Left cardiac atrium (tissue), 4 donors: ENCODE results near the gene HOXD4. TPM values are rescaled to one million over a fixed set of nuclear protein-coding genes. Genes with fewer than 3 reads are reported as not detected.

Experiments
- ATAC-seq, 2 donors: fragments of 200-7000 bp; cut with Tn5 transposase; one replicate each; pipeline ENCODE4 v1.9.1; 2020; ENCODE audit warnings: mild to moderate bottlenecking in 2 of 2, moderate library complexity in 2 of 2
- DNase-seq: peaks from one replicate; pipeline ENCODE4 v3.0.0-alpha.2; 2020
- intact Hi-C, 2 donors: fragments of 100-400 bp; cut with DNase I; formaldehyde crosslinking; loops; one replicate each; pipeline versions ENCODE4 v1.14.1 to v1.15.1; 2022 to 2023
- total RNA-seq, 2 donors: library from RNA; stranded (reverse); fragmentation: NEBNext Ultra II Directional; extraction: Animal tissue kit (Norgen Biotek cat#: 25700); gene quantifications; one replicate each; pipeline ENCODE4 v1.2.1, GENCODE V29; 2021
- donor health status: DM: no; HTN: yes; CAD: no.
- donor health status: DM: no; HTN: yes; CAD: no; lungs with severe emphysema.
- donor health status: DM: yes; HTN: yes; CAD: no.
- donor health status: Dilated cardiomyopathy.

The HOXD4 gene
- total RNA-seq, 2 donors from 2014 or later = 0.29 to 0.53 TPM

DNA sequence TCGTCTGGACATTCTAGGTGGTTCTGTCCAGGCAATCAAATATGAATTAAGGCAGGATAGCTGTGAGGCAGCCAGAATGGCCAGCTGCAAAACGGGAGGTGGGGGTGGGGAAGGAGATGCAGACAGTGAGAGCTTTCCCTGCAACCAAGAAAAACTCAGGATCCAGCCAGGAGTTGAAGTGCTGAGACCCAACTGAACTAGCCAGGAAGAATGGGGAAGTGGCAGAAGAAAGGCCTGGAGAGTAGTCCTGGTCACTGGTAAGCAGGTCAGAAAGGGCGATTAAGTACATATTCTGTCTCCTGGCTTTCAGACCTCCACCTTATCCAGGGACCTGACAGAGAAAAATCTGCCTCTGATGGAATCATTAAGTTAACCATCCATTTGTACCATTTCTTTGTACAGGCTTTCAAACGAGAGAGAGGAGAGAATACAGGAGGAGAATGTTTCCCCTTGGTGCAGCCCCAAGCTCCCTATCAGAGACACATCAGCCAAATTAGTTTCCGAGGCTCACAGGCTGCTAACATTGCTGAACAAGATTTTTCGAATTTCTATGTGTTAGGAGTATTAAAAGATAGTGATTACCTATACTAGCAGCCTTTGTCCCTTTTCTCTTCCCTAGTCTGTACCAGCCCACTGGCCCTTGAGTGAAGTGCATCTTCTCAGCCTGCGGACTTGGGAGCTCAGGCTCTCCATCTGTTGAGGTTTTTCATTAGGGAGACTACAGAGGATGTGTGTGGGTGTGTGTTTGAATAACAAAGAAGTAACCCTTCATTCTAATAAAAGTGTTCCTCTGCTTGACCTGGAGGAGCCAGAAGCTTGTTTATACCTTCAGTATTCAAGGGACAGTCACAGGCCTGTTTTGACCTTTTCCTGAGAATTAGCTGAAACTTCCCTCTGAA is 24.6 kb downstream of the HOXD4 start:
- ATAC-seq = no peak
- intact Hi-C loops = no loop called here
- no peak for DNase-seq

GRCh38 chr2:176177580-176178037 is 26.3 kb downstream of the HOXD4 start:
- intact Hi-C loops = no loop called here
- DNase-seq (no peak), ATAC-seq (peak in 1 of 2 donors; percentile 22)

DNA sequence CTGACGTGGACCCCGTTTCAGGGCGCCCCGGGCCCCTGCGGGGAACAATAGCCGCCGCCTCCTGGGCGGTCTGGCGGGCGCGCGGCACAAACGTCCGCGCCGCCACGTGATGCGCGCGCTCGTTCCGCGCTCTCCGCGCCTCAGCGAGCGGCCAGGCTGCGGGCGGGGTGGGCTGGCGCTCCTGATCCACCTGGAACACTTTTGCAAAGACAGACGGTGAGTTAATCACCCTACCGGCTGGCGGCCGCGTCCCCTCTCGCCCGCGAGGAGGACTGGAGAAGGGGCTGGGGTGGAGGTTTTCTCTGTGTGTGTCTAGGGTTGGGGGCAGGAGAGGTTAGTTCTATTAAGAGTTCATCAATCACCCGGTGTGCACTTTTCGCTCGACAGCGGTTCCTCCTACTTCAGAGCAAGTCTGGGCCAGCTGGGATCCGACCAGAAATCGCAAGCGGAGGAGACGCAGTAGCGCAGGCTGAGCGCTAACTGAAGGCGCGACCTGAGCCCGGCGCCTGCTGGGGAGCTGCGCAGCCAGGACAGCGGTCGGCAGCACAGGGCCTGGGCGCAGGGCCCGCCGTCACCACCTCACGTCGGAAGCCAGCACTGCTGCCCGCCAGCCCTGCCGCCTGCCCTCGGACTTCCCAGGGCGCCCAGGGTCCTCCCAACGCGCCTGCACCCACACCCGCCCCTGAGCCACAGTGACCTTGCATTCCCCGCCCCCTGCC is 26.8 kb downstream of the HOXD4 start:
- DNase-seq = no peak
- intact Hi-C loops = no loop called here

GRCh38 chr2:176178757-176179295 is 27.5 kb downstream of the HOXD4 start:
- DNase-seq (no peak), ATAC-seq (no peak)
- intact Hi-C loops = no loop called here

More for the DNA sequence above, 26.8 kb downstream of the HOXD4 start:
- peak in 1 of 2 donors; percentile 48 for ATAC-seq

- intact Hi-C loops = no loop called here
- ATAC-seq (no peak), DNase-seq (no peak)
Measured at GRCh38 chr2:176181551-176181950, 30.2 kb downstream of the HOXD4 start.

DNA sequence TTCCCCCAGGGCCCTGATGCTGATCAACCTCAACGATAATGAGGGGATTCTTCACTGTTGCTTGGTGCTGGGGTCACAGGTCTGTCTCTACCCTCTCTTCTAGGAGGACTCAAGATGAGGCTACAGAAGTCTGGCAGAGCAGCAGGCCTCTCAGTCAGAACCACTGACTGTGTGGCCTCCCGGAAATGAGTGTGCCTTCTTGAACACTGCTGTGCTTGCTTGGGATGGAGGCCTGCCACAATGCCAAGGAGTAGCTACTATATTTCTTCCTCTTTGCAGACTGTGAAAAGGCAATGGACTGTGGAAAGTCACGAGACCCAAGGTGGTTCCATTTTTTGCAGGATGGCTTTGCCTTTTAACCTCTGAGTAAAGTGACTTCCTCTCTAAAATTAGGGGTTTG is 31.3 kb downstream of the HOXD4 start:
- ATAC-seq = no peak
- intact Hi-C loops = no loop called here
- no peak for DNase-seq

GRCh38 chr2:176184749-176185148 is 33.4 kb downstream of the HOXD4 start:
- no peak for DNase-seq
- ATAC-seq = no peak
- intact Hi-C loops = no loop called here

- DNase-seq (no peak), ATAC-seq (no peak)
- intact Hi-C loops = no loop called here
Measured at GRCh38 chr2:176186024-176186423, 34.7 kb downstream of the HOXD4 start.

GRCh38 chr2:176187200-176187898 is 36.0 kb downstream of the HOXD4 start:
- intact Hi-C loops = no loop called here
- DNase-seq = no peak
- no peak for ATAC-seq

DNA sequence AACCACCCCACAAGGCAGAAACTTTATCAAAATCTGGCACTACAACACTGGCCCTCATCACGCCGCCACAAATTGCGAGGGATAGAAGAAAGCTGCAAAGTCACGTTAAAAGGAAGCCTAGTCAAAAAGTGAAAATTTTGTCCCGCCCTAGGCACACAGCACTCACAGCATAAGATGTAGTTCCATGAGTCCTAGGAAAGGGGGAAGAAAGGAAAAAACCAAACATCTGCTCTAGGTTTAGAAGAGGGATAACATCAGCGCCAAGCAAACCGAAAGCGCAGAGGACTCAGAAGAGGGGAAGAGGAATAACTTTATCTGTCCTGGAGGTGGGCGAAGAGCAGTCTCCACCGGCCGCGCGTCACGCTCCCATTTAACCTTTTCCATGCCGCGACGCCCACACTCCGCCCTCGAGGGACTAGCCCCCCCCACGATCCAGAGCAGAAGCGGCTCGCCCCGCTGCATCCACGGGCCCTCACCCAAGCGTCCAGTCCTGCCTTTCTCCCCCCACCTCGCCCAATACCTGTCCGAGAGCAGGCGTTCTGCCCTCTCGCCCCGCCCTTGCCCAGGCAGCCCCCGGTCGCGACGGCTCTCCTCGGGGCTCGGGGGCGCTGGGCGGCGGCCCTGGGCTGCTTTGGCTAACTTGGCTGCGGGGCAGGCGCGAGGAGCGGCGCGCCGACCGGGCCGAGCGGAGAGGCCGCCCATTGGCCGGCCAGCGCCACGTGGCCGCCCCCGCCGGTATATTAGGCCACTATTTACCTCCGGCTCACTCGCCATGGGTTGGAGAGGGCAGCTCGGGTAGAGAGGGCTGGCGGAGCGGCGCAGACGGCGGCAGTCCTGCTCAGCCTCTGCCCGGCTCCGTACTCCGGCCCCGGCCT is 36.8 kb downstream of the HOXD4 start, which contains the start of gene HOXD1:
Gene HOXD1, plus strand, starts transcription at position 770 of the 875 bp plus-strand sequence. CDS start 134 bp downstream, outside the sequence.
- intact Hi-C loops = no loop called here
- ATAC-seq = peak; percentile 56 to 74
- DNase-seq = no peak

GRCh38 chr2:176188774-176189680 is 37.7 kb downstream of the HOXD4 start:
- no peak for DNase-seq
- ATAC-seq = peak; percentile 29 to 44
- intact Hi-C loops = no loop called here

DNA sequence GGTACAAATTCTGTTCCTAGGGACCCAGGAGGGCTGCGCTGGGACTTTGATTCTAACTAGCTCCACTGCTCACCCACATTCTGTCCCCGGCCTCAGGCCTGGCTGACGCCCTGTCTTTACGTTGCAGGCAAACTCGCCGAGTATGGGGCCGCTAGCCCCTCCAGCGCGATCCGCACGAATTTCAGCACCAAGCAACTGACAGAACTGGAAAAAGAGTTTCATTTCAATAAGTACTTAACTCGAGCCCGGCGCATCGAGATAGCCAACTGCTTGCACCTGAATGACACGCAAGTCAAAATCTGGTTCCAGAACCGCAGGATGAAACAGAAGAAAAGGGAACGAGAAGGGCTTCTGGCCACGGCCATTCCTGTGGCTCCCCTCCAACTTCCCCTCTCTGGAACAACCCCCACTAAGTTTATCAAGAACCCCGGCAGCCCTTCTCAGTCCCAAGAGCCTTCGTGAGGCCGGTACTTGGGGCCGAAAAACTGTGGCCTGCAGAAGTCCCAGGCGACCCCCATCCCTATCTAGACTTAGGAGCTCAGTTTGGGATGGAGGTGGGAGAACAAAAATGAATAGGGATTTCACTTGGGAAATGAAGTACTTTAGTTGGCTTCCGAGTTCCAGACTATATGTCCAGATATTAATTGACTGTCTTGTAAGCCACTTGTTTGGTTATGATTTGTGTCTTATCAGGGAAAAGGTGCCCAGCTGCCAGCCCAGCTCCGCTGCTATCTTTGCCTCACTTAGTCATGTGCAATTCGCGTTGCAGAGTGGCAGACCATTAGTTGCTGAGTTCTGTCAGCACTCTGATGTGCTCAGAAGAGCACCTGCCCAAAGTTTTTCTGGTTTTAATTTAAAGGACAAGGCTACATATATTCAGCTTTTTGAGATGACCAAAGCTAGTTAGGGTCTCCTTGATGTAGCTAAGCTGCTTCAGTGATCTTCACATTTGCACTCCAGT is 38.6 kb downstream of the HOXD4 start:
- peak in 1 of 2 donors; percentile 61 for ATAC-seq
- intact Hi-C loops = no loop called here

DNA sequence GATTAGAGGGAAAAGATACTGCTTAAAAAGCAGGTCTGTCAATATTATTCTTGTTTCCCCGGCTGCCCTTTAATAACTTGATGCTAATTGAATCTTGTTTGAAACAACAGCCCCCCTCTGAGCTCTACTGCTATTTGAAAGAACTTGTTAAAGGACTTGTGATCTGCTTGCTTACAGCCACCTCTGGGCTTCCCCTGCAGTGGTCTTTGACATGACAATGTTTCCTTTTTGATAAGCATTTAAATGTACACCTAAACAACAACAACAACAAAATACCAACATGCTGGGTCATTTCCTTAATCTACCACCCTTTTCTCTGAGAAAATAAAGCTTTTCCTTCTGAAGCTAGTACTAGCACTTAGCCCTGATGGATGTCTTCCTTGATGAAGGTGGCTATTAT is 41.0 kb downstream of the HOXD4 start:
- no peak for ATAC-seq

More for the DNA sequence above, 38.6 kb downstream of the HOXD4 start:
- DNase-seq = no peak

DNA sequence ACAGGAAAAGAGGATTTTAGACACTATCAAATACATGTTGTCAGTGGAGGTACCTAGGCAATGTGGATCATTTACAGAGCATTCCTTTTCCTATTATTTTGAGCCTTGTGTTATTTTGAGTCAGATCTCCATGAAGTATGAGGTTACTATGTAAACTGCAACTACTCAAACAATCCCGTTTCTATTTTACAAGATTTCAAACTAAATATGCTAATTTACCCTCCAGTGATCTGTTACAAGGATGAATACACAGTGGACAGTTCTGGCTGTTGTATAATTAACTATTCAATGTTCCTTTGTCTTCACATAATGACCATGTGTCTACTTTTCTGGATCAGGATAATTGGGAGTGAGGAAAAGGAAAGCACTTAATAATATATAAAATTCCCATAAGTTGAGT is 41.7 kb downstream of the HOXD4 start:
- no peak for DNase-seq
- no peak for ATAC-seq
- intact Hi-C loops = no loop called here

More for the DNA sequence above, 41.0 kb downstream of the HOXD4 start:
- intact Hi-C loops = no loop called here
- no peak for DNase-seq

GRCh38 chr2:176199902-176200301 is 48.6 kb downstream of the HOXD4 start:
- intact Hi-C loops = no loop called here
- DNase-seq = no peak
- no peak for ATAC-seq

- DNase-seq (no peak), ATAC-seq (no peak)
- intact Hi-C loops = no loop called here
Measured at GRCh38 chr2:176200971-176201370, 49.6 kb downstream of the HOXD4 start.
